ENCODE data around the gene TMEM229B. TPM values are rescaled to one million over a fixed set of nuclear protein-coding genes. Genes with fewer than 3 reads are reported as not detected.

The TMEM229B gene
- total RNA-seq, 3 donors from 2014 or later (not counting 1 experiment from before 2014, with no cell fraction given): 28.3 to 51.3 (median 49.9) TPM

DNA sequence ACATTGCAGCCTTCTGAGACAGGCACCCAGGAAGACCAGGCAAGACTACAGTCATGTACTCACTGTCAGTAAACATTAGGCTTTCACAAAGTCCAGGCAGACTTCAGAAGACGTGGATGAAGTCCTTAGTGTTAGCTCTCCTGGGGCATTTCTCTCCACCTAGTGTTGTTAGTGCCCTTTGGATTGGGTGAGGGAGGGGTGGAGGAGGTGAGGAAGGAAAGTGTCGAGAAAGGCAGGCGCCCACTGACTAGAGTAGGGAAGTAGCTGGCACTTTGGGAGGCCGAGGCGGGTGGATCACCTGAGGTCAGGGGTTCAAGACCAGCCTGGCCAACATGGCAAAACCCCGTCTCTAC is 20.2 kb downstream of the TMEM229B start:
- Mint-ChIP-seq H3K27ac (peak overlapping the region in 1 of 2 donors; percentile 23), H3K4me1 (peaks cover 25 to 63% of the 10 kb centered on the region in 2 donors)
- TF ChIP-seq, protein P1, sequence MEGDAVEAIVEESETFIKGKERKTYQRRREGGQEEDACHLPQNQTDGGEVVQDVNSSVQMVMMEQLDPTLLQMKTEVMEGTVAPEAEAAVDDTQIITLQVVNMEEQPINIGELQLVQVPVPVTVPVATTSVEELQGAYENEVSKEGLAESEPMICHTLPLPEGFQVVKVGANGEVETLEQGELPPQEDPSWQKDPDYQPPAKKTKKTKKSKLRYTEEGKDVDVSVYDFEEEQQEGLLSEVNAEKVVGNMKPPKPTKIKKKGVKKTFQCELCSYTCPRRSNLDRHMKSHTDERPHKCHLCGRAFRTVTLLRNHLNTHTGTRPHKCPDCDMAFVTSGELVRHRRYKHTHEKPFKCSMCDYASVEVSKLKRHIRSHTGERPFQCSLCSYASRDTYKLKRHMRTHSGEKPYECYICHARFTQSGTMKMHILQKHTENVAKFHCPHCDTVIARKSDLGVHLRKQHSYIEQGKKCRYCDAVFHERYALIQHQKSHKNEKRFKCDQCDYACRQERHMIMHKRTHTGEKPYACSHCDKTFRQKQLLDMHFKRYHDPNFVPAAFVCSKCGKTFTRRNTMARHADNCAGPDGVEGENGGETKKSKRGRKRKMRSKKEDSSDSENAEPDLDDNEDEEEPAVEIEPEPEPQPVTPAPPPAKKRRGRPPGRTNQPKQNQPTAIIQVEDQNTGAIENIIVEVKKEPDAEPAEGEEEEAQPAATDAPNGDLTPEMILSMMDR (IDR thresholded peaks at IDR 0.05): no peak

DNA sequence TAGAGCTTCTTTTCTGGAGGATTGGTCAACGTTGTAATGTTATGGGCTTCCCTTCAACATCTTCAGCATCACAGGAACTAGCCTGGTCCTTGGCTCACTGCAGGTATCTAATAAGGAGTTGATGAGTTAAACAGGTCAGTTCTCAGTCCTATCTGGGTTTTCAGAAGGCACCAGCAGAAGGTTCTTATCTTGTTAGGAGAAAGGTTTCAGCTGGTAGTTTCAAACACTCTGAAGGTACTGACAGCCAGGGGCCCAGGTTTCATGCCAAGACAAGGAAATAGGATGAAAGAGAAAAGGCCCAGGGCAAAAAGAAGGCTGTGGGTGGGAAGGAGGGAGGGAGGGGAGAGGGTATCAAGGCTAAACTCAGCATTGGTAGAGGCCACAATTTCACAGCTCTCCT is 21.4 kb downstream of the TMEM229B start:
- peaks cover 0 to 14% of the 10 kb centered on the region in 2 donors for H3K27me3 Mint-ChIP-seq (ENCODE audit: low read depth in 2 of 2)
- no peaks in the 10 kb centered on the region for H3K36me3 Mint-ChIP-seq
- Histone ChIP-seq H3K4me3 (ENCODE audit: low read length) (no peak overlapping the region), H3K4me1 (ENCODE audit: control insufficient read depth, insufficient read depth, low read length) (peaks cover 32% of the 10 kb centered on the region), H3K27me3 (ENCODE audit: control insufficient read depth, insufficient read depth, low read length) (no peaks in the 10 kb centered on the region), H3K36me3 (ENCODE audit: control insufficient read depth, insufficient read depth, low read length) (peaks cover 5% of the 10 kb centered on the region), H3K9me3 (ENCODE audit: control insufficient read depth, insufficient read depth, low read length) (no peaks in the 10 kb centered on the region), H3K27ac (ENCODE audit: low read length) (no peak overlapping the region)
- TF ChIP-seq, protein P1 (IDR thresholded peaks at IDR 0.05): no peak
- intact Hi-C loops (cut with micrococcal nuclease): loop anchor here (1.0 kb wide), 1 partner anchor 21 kb away; the partner anchor contains the start of gene TMEM229B
- H3K4me3 Mint-ChIP-seq: peak overlapping the region; percentile 6
- H3K9me3 Mint-ChIP-seq: no peaks in the 10 kb centered on the region
- WGBS (ENCODE audit: insufficient coverage): no CpG with 5 or more reads among the region's 1 CpG
- ATAC-seq (peak; percentile 6 to 32 (median 27)), DNase-seq (no peak)
- peak overlapping the region; percentile 23 to 50 for H3K27ac Mint-ChIP-seq
- H3K4me1 Mint-ChIP-seq: peaks cover 25 to 60% of the 10 kb centered on the region in 2 donors

More for the DNA sequence above, 20.2 kb downstream of the TMEM229B start:
- DNase-seq (no peak), ATAC-seq (no peak)
- Mint-ChIP-seq H3K9me3 (no peaks in the 10 kb centered on the region), H3K4me3 (peak overlapping the region; percentile 19), H3K27me3 (ENCODE audit: low read depth in 2 of 2) (peaks cover 0 to 14% of the 10 kb centered on the region in 2 donors), H3K36me3 (no peaks in the 10 kb centered on the region)
- Histone ChIP-seq H3K36me3 (ENCODE audit: control insufficient read depth, insufficient read depth, low read length) (peaks cover 11% of the 10 kb centered on the region), H3K27ac (ENCODE audit: low read length) (no peak overlapping the region), H3K4me3 (ENCODE audit: low read length) (no peak overlapping the region), H3K9me3 (ENCODE audit: control insufficient read depth, insufficient read depth, low read length) (no peaks in the 10 kb centered on the region), H3K4me1 (ENCODE audit: control insufficient read depth, insufficient read depth, low read length) (peaks cover 32% of the 10 kb centered on the region), H3K27me3 (ENCODE audit: control insufficient read depth, insufficient read depth, low read length) (no peaks in the 10 kb centered on the region)
- intact Hi-C loops (cut with micrococcal nuclease): no loop called here
- 77% methylated on average over 6 of the region's 6 CpGs for WGBS (ENCODE audit: insufficient coverage)

DNA sequence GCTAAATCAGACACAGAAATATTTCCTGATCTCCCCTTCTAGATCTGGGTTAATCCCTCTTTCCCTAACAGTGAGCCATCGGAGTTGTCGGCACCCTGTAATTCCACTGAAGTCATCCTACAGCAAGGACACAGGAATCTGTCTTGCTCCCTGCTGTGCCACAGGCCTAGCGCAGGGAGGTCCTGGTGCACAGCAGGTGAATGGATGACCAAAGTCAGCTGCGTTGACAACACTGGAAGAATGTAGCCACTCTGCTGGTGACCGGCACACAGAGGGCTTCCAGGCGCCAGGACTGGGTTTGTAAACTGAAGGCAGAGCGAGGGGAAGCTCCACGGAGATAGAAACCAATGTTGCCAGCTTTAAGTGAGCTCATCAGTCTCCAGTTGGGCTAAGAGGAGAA is 23.6 kb downstream of the TMEM229B start:
- Histone ChIP-seq H3K9me3 (ENCODE audit: control insufficient read depth, insufficient read depth, low read length) (no peaks in the 10 kb centered on the region), H3K4me1 (ENCODE audit: control insufficient read depth, insufficient read depth, low read length) (peaks cover 30% of the 10 kb centered on the region), H3K36me3 (ENCODE audit: control insufficient read depth, insufficient read depth, low read length) (no peaks in the 10 kb centered on the region), H3K4me3 (ENCODE audit: low read length) (no peak overlapping the region), H3K27me3 (ENCODE audit: control insufficient read depth, insufficient read depth, low read length) (no peaks in the 10 kb centered on the region), H3K27ac (ENCODE audit: low read length) (no peak overlapping the region)
- ATAC-seq (no peak), DNase-seq (no peak)
- WGBS (ENCODE audit: insufficient coverage): 93% methylated on average over 8 of the region's 8 CpGs
- TF ChIP-seq, protein P1 (IDR thresholded peaks at IDR 0.05): no peak
- H3K36me3 Mint-ChIP-seq: no peaks in the 10 kb centered on the region
- intact Hi-C loops (cut with micrococcal nuclease): no loop called here
- peaks cover 20 to 47% of the 10 kb centered on the region in 2 donors for H3K4me1 Mint-ChIP-seq
- H3K27me3 Mint-ChIP-seq (ENCODE audit: low read depth in 2 of 2): peaks cover 0 to 14% of the 10 kb centered on the region in 2 donors
- peak overlapping the region in 1 of 2 donors; percentile 48 for H3K27ac Mint-ChIP-seq
- no peaks in the 10 kb centered on the region for H3K9me3 Mint-ChIP-seq
- H3K4me3 Mint-ChIP-seq: no peak overlapping the region

DNA sequence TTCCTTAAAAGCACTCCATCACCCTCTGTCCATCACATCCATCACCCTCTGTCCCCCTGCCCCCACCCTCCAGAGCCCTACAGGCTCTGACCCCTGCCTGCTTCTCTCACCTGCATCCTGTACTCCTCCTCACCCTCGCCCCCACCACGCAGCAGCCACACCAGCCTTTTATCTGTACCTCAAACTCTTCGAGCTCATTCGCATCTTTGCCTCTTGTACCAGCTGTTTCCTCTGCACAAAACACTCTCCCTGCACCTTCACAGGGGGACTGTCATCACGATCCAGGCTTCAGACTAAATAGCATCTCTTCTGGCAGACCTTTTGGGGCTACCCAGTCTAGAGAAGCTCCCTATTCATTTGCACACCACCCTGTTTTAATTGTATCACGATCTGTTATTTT is 24.1 kb downstream of the TMEM229B start:
- Mint-ChIP-seq H3K9me3 (no peaks in the 10 kb centered on the region), H3K4me3 (no peak overlapping the region), H3K27ac (peak overlapping the region in 1 of 2 donors; percentile 48), H3K4me1 (peaks cover 20 to 45% of the 10 kb centered on the region in 2 donors), H3K27me3 (ENCODE audit: low read depth in 2 of 2) (peaks cover 0 to 14% of the 10 kb centered on the region in 2 donors), H3K36me3 (no peaks in the 10 kb centered on the region)
- WGBS (ENCODE audit: insufficient coverage): 8% methylated on average over 6 of the region's 6 CpGs
- H3K27ac ChIP-seq (ENCODE audit: low read length): no peak overlapping the region
- peaks cover 29% of the 10 kb centered on the region for H3K4me1 ChIP-seq (ENCODE audit: control insufficient read depth, insufficient read depth, low read length)
- H3K9me3 ChIP-seq (ENCODE audit: control insufficient read depth, insufficient read depth, low read length): no peaks in the 10 kb centered on the region
- TF ChIP-seq, protein P1 (IDR thresholded peaks at IDR 0.05): no peak
- H3K36me3 ChIP-seq (ENCODE audit: control insufficient read depth, insufficient read depth, low read length): no peaks in the 10 kb centered on the region
- DNase-seq: peak in 1 of 2 donors; percentile 43
- intact Hi-C loops (cut with micrococcal nuclease): no loop called here
- H3K27me3 ChIP-seq (ENCODE audit: control insufficient read depth, insufficient read depth, low read length): no peaks in the 10 kb centered on the region
- ATAC-seq: peak in 1 of 3 donors; percentile 4
- no peak overlapping the region for H3K4me3 ChIP-seq (ENCODE audit: low read length)

Measured in natural killer cell (primary cell).